Measurements from ENCODE around the gene MTRR.

DNA sequence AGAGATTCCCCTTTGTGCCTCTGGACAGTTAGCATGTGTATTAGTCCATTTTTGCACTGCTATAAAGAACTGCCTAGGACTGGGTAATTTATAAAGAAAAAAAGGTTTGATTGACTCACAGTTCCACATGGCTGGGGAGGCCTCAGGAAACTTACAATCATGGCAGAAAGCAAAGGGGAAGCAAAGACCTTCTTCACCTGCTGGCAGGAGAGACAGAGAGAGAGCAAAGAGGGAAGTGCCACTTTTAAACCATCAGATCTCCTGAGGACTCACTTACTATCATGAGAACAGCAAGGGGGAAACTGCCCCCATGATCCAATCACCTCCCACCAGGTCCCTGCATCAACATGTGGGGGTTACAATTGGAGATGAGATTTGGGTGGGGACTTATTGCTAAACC is 24.0 kb upstream of the MTRR start:
- no peak for TF ChIP-seq POLR2AphosphoS5 (IDR thresholded peaks at IDR 0.05)
- TF ChIP-seq, protein P1, sequence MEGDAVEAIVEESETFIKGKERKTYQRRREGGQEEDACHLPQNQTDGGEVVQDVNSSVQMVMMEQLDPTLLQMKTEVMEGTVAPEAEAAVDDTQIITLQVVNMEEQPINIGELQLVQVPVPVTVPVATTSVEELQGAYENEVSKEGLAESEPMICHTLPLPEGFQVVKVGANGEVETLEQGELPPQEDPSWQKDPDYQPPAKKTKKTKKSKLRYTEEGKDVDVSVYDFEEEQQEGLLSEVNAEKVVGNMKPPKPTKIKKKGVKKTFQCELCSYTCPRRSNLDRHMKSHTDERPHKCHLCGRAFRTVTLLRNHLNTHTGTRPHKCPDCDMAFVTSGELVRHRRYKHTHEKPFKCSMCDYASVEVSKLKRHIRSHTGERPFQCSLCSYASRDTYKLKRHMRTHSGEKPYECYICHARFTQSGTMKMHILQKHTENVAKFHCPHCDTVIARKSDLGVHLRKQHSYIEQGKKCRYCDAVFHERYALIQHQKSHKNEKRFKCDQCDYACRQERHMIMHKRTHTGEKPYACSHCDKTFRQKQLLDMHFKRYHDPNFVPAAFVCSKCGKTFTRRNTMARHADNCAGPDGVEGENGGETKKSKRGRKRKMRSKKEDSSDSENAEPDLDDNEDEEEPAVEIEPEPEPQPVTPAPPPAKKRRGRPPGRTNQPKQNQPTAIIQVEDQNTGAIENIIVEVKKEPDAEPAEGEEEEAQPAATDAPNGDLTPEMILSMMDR (IDR thresholded peaks at IDR 0.05 in 8 of 11, conservative IDR thresholded peaks at IDR 0.05 in 3 of 11), result no peak

Measured in spleen (tissue), 7 donors.